Measurements from ENCODE around the gene MRNIP. TPM values are rescaled to one million over a fixed set of nuclear protein-coding genes. Genes with fewer than 3 reads are reported as not detected.

MRNIP gene
- total RNA-seq, 4 donors from 2014 or later: 6.9 to 21.9 (median 10.7) TPM

GRCh38 chr5:179860301-179860700, 1.7 kb upstream of the MRNIP start:
- Histone ChIP-seq H3K4me3 (no peak overlapping the region), H3K9me3 (no peaks in the 10 kb centered on the region), H3K4me1 (peaks cover 3 to 38% (median 8%) of the 10 kb centered on the region in 3 donors), H3K27ac (no peak overlapping the region), H3K36me3 (peaks cover 14 to 41% (median 19%) of the 10 kb centered on the region in 3 donors), H3K27me3 (no peaks in the 10 kb centered on the region)
- intact Hi-C loops (cut with DNase I): no loop called here
- DNase-seq: no peak
- 76 to 79% methylated on average over 11 of the region's 11 CpGs for WGBS, 2 donors
- TF ChIP-seq CTCF (IDR thresholded peaks at IDR 0.05) (no peak), POLR2A (IDR thresholded peaks at IDR 0.05) (no peak)

GRCh38 chr5:179858241-179858585, 404 bp downstream of the MRNIP start:
- Histone ChIP-seq H3K9me3 (no peaks in the 10 kb centered on the region), H3K4me1 (peaks cover 3 to 34% (median 8%) of the 10 kb centered on the region in 3 donors), H3K4me3 (peak overlapping the region; percentile 79 to 97 (median 84)), H3K27me3 (no peaks in the 10 kb centered on the region), H3K27ac (peak overlapping the region; percentile 84 to 93 (median 90)), H3K36me3 (peaks cover 5 to 28% (median 8%) of the 10 kb centered on the region in 3 donors)
- intact Hi-C loops (cut with DNase I): no loop called here
- 0% methylated on average over 8 to 23 of the region's 32 CpGs for WGBS, 2 donors
- no peak for DNase-seq
- no peak for TF ChIP-seq POLR2A (IDR thresholded peaks at IDR 0.05)
- TF ChIP-seq CTCF (IDR thresholded peaks at IDR 0.05): no peak

- TF ChIP-seq CTCF (IDR thresholded peaks at IDR 0.05): no peak
- no peak for TF ChIP-seq POLR2A (IDR thresholded peaks at IDR 0.05)
- Histone ChIP-seq H3K36me3 (peaks cover 0 to 46% (median 20%) of the 10 kb centered on the region in 3 donors), H3K27ac (no peak overlapping the region), H3K4me3 (no peak overlapping the region), H3K27me3 (no peaks in the 10 kb centered on the region), H3K9me3 (no peaks in the 10 kb centered on the region), H3K4me1 (peaks cover 3 to 21% (median 3%) of the 10 kb centered on the region in 3 donors)
- intact Hi-C loops (cut with DNase I): no loop called here
- no peak for DNase-seq
- WGBS, 2 donors: 91% methylated on average over 8 of the region's 8 CpGs
Observed at GRCh38 chr5:179854356-179854755, 4.3 kb downstream of the MRNIP start.

GRCh38 chr5:179852993-179853547, 5.5 kb downstream of the MRNIP start:
- H3K27me3 ChIP-seq: no peaks in the 10 kb centered on the region
- TF ChIP-seq POLR2A (IDR thresholded peaks at IDR 0.05) (no peak), CTCF (IDR thresholded peaks at IDR 0.05) (no peak)
- H3K9me3 ChIP-seq: no peaks in the 10 kb centered on the region
- 80 to 88% methylated on average over 7 to 8 of the region's 8 CpGs for WGBS, 2 donors
- intact Hi-C loops (cut with DNase I): no loop called here
- peaks cover 0 to 59% (median 20%) of the 10 kb centered on the region in 3 donors for H3K36me3 ChIP-seq
- no peak overlapping the region for H3K27ac ChIP-seq
- no peak overlapping the region for H3K4me3 ChIP-seq
- no peak for DNase-seq
- peaks cover 0 to 14% (median 3%) of the 10 kb centered on the region in 3 donors for H3K4me1 ChIP-seq

- peaks cover 19 to 82% (median 26%) of the 10 kb centered on the region in 3 donors for H3K36me3 ChIP-seq
- DNase-seq: no peak
- no peak overlapping the region for H3K27ac ChIP-seq
- TF ChIP-seq CTCF (IDR thresholded peaks at IDR 0.05) (no peak), POLR2A (IDR thresholded peaks at IDR 0.05) (no peak)
- no peaks in the 10 kb centered on the region for H3K27me3 ChIP-seq
- intact Hi-C loops (cut with DNase I): no loop called here
- peaks cover 0 to 9% (median 2%) of the 10 kb centered on the region in 3 donors for H3K4me1 ChIP-seq
- peaks cover 0 to 10% (median 0%) of the 10 kb centered on the region in 3 donors for H3K9me3 ChIP-seq
- no peak overlapping the region for H3K4me3 ChIP-seq
- 74 to 80% methylated on average over 2 to 8 of the region's 9 CpGs for WGBS, 2 donors
Observed at GRCh38 chr5:179841621-179842020, 17.0 kb downstream of the MRNIP start.
